ENCODE results near the gene TTC27.

- TF ChIP-seq CTCF (IDR thresholded peaks at IDR 0.05): no peak
- no peak for TF ChIP-seq NFE2L1 (CRISPR knock-in tag; IDR thresholded peaks at IDR 0.05)
- no peak for TF ChIP-seq NR3C1 (CRISPR knock-in tag; conservative IDR thresholded peaks at IDR 0.05; ENCODE audit: low read depth)
- TF ChIP-seq TP53 (CRISPR knock-in tag; IDR thresholded peaks at IDR 0.05): no peak
- no peak for TF ChIP-seq SMAD4 (CRISPR knock-in tag; IDR thresholded peaks at IDR 0.05)
- TF ChIP-seq, protein P1, sequence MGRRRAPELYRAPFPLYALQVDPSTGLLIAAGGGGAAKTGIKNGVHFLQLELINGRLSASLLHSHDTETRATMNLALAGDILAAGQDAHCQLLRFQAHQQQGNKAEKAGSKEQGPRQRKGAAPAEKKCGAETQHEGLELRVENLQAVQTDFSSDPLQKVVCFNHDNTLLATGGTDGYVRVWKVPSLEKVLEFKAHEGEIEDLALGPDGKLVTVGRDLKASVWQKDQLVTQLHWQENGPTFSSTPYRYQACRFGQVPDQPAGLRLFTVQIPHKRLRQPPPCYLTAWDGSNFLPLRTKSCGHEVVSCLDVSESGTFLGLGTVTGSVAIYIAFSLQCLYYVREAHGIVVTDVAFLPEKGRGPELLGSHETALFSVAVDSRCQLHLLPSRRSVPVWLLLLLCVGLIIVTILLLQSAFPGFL (CRISPR knock-in tag; IDR thresholded peaks at IDR 0.05; ENCODE audit: borderline replicate concordance): no peak
- no peak for TF ChIP-seq ZNF263 (CRISPR knock-in tag; IDR thresholded peaks at IDR 0.05; ENCODE audit: low read depth)
- TF ChIP-seq, protein P2, sequence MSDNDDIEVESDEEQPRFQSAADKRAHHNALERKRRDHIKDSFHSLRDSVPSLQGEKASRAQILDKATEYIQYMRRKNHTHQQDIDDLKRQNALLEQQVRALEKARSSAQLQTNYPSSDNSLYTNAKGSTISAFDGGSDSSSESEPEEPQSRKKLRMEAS (CRISPR knock-in tag; IDR thresholded peaks at IDR 0.05): no peak
- TF ChIP-seq, protein P3, sequence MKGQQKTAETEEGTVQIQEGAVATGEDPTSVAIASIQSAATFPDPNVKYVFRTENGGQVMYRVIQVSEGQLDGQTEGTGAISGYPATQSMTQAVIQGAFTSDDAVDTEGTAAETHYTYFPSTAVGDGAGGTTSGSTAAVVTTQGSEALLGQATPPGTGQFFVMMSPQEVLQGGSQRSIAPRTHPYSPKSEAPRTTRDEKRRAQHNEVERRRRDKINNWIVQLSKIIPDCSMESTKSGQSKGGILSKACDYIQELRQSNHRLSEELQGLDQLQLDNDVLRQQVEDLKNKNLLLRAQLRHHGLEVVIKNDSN (CRISPR knock-in tag; IDR thresholded peaks at IDR 0.05): no peak
- TF ChIP-seq ATF1 (CRISPR knock-in tag; IDR thresholded peaks at IDR 0.05): no peak
- TF ChIP-seq IRF1 (CRISPR knock-in tag; IDR thresholded peaks at IDR 0.05): no peak
- no peak for TF ChIP-seq GABPB1 (CRISPR knock-in tag; IDR thresholded peaks at IDR 0.05)
- TF ChIP-seq, protein P4, sequence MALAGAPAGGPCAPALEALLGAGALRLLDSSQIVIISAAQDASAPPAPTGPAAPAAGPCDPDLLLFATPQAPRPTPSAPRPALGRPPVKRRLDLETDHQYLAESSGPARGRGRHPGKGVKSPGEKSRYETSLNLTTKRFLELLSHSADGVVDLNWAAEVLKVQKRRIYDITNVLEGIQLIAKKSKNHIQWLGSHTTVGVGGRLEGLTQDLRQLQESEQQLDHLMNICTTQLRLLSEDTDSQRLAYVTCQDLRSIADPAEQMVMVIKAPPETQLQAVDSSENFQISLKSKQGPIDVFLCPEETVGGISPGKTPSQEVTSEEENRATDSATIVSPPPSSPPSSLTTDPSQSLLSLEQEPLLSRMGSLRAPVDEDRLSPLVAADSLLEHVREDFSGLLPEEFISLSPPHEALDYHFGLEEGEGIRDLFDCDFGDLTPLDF (CRISPR knock-in tag; IDR thresholded peaks at IDR 0.05): no peak
- TF ChIP-seq FOXK1 (CRISPR knock-in tag; IDR thresholded peaks at IDR 0.05): no peak
These were observed 68.6 kb downstream of the TTC27 start for GRCh38 chr2:32696439-32696838.

All from WTC11 (cell line).